22Rv1 (cell line): ENCODE results near the gene TNFRSF12A.
"Not testable (repeated sequence)": the region's sequence is repeated elsewhere in the genome, so short reads cannot be mapped to it uniquely, and the experiment has no call there.

Experiments
- H3K27ac ChIP-seq: fragments of 450-650 bp; 2 replicates; pipeline ENCODE4 v1.5.1; 2017
- ZFX ChIP-seq: fragments of 450-650 bp; IDR thresholded peaks from 2 replicates; pipeline ENCODE4 v1.6.1; 2017; ENCODE audit warnings: antibody characterized with exemption, borderline replicate concordance
- TF ChIP-seq, protein P1 (sequence below): fragments of 450-650 bp; IDR thresholded peaks from 2 replicates; pipeline ENCODE4 v1.5.1; 2017; ENCODE audit warnings: mild to moderate bottlenecking

TNFRSF12A gene

DNA sequence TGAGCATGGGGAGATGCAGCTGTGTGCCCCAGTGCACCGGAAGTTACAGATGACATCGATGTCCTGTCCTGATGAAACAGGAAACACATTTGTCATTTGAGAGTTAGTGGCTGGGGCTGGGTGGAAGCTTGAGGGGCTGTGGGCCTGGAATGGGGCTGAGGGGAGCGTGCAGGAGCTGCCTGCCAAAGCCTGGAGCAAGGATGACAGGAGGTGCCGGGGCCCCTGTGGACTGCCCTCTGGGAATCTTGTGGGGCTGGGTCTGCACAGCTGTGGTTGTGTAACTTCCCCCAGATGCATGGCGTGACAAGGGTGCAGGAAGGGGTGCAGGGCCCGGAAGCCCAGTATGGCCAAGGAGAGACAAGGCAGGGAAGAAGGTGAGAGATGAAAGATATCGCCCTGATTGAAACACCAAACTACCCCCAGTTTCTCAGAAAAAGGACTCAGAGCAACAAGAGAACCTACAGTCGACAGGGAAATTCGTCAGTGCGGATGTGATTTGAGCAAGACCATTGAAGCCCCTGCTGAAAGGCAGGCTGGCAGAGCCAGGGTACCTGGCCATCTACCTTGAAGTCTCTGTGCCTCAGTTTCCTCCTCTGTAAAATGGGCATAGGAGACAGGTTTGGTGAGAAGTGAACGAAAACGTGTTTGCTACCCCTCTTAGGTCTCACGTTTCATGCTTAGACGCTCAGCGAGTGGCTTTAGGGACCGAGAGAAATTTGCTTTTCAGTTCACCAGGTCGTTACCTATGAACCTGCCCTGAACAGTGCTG, 35.0 kb downstream of the TNFRSF12A start:
- no peak overlapping the region for H3K27ac ChIP-seq
- TF ChIP-seq, protein P1, sequence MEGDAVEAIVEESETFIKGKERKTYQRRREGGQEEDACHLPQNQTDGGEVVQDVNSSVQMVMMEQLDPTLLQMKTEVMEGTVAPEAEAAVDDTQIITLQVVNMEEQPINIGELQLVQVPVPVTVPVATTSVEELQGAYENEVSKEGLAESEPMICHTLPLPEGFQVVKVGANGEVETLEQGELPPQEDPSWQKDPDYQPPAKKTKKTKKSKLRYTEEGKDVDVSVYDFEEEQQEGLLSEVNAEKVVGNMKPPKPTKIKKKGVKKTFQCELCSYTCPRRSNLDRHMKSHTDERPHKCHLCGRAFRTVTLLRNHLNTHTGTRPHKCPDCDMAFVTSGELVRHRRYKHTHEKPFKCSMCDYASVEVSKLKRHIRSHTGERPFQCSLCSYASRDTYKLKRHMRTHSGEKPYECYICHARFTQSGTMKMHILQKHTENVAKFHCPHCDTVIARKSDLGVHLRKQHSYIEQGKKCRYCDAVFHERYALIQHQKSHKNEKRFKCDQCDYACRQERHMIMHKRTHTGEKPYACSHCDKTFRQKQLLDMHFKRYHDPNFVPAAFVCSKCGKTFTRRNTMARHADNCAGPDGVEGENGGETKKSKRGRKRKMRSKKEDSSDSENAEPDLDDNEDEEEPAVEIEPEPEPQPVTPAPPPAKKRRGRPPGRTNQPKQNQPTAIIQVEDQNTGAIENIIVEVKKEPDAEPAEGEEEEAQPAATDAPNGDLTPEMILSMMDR, result no peak
- TF ChIP-seq ZFX, result no peak

DNA sequence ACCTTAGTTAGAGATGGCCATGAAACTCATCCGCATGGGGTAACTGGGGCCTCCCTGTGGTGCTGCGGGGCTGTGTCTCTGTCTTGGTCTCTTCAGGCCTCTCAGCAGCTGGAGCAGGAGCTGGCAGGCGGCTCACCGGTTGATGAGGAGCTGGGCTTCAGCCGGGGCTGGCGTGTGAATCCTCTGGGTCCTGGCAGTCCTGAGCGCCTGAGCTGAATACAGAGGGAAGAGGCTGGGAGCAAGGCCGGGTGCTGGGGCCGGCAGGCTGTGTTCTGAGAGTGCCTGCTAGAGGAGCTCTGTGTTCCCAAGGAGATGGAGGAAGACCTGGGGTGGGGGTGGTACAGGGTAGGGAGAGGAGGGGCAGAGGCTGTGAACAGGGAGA, 35.6 kb downstream of the TNFRSF12A start:
- H3K27ac ChIP-seq, result not testable (repeated sequence)

DNA sequence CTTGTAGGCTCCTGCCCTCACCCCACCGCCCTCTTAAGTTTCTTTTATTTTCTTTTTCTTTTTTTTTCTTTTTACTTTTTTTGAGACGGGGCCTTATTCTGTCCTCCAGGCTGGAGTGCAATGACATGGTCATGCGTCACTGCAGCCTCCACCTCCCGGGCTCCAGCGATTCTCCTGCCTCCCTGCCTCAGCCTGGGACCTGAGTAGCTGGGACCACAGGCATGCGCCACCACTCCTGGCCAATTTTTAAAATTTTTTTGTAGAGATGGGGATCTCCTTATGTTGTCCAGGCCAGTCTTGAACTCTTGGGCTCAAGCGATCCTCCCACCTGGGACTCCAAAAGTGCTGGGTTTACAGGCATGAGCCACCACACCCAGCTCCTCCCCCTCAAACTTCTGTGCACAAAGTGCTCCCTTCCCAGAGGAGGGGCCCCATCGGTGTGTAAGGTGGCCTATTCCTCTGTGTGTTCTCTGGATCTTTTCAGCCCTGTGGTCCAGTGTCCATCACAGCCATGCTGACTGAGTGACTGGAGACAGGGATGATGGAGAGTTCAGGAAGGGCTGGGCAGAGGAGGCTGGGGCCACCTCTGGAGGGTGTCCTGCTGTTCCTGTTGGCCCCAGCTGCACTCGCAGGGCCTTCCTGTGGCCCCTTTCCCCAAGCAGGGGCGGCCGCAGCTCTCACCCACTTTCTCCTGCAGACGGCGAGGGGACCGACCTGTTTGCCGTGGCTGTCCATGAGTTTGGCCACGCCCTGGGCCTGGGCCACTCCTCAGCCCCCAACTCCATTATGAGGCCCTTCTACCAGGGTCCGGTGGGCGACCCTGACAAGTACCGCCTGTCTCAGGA, 36.4 kb downstream of the TNFRSF12A start:
- TF ChIP-seq ZFX, result no peak
- TF ChIP-seq, protein P1, result no peak
- no peak overlapping the region for H3K27ac ChIP-seq

DNA sequence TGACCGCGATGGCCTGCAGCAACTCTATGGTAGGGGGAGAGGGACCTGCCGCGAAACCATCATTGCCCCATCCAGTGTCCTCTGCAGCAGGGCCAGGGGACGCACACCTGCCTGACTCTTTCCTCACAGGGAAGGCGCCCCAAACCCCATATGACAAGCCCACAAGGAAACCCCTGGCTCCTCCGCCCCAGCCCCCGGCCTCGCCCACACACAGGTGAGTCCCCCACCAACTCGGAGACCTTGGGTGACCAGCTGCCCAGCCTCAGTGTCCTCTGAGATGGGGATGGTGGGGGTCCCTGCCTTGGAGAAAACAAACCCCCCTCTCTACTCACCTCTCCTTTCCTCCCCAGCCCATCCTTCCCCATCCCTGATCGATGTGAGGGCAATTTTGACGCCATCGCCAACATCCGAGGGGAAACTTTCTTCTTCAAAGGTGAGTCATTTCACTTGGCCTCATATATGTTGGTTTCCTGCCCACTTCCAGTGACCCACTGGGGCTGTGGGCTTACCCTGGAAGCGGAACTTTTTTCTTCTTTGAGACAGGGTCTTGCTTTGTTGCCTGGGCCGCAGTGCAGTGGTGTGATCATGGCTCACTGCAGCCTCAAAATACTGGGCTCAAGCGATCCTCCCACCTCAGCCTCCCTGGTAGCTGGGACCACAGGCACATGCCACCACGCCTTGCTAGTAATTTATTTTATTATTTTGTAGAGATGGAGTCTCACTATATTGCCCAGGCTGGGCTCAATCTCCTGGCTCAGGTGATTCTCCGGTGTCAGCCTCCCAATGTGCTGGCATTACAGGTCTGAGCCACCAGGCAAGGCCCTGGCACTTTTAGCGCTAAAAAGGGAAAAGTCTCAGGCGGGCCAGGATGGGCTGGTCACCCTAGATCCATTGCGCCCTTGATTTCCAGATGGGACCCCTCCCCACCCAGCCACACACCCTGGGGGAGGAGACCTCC, 37.3 kb downstream of the TNFRSF12A start:
- TF ChIP-seq ZFX, result no peak
- TF ChIP-seq, protein P1, result no peak
- no peak overlapping the region for H3K27ac ChIP-seq

DNA sequence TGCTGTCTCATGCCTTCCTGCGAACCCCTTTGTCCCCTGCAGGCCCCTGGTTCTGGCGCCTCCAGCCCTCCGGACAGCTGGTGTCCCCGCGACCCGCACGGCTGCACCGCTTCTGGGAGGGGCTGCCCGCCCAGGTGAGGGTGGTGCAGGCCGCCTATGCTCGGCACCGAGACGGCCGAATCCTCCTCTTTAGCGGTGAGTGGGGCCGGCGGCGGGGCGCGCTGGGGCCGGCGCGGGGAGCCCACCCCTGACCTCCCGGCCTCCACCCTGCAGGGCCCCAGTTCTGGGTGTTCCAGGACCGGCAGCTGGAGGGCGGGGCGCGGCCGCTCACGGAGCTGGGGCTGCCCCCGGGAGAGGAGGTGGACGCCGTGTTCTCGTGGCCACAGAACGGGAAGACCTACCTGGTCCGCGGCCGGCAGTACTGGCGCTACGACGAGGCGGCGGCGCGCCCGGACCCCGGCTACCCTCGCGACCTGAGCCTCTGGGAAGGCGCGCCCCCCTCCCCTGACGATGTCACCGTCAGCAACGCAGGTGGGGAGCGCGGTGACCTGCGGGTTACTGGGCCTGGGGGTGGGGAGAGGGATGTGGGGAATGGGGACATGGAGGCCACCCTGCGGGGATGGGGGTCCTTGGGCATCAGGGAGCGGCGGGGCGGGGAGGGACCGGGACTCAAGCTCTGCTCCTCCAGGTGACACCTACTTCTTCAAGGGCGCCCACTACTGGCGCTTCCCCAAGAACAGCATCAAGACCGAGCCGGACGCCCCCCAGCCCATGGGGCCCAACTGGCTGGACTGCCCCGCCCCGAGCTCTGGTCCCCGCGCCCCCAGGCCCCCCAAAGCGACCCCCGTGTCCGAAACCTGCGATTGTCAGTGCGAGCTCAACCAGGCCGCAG, 38.2 kb downstream of the TNFRSF12A start:
- no peak for TF ChIP-seq ZFX
- TF ChIP-seq, protein P1, result no peak
- H3K27ac ChIP-seq, result peak overlapping the region; percentile 66

DNA sequence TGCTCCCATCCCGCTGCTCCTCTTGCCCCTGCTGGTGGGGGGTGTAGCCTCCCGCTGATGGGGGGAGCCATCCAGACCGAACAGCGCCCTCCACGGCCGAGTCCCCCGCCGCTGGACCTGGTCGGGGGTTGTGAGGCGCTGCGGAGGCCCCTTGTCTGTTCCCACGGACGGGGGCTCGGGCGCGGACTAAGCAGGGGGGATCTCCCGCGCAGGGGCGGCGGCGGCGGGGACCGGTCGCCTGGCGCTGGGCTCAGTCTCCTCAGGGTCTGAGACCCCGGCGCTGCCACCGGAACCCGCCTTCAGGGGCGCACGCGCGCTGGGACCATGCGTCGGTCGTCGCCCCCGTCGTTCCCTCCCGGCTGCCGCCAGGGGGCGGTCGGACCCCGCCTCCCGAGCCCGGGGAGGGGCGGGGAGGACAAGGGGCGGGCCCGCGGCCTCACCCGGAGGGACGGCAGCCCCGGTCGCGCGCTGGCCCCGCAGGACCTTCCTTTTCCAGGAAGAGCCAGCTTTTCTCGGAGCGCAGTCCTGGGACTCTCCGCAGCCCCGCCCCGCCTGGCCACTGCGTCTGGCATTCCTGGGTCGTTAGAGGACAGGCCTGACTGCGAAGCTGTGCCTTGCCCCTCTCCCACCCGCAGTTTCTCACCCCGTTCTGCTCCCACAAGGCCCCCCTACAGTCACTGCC, 39.0 kb downstream of the TNFRSF12A start:
- no peak for TF ChIP-seq ZFX
- TF ChIP-seq, protein P1, result peak; percentile 92
- peak overlapping the region; percentile 66 for H3K27ac ChIP-seq
